HAP-1 (cell line): ENCODE results near the gene ZNF48.

Source experiments
- DNase-seq, 2 experiments: peaks; one replicate each; pipeline ENCODE4 v3.0.0-alpha.2; 2016 to 2020; ENCODE audit warnings: low spot score in 2 of 2
- H3K27me3 ChIP-seq: fragments of 250-450 bp; sonication (Bioruptor Pico); 2 replicates; pipeline ENCODE4 v1.5.1; 2020; ENCODE audit warnings: low read depth, mild to moderate bottlenecking, moderate library complexity
- H3K36me3 ChIP-seq: fragments of 250-450 bp; sonication (Bioruptor Pico); replicated peaks from 2 replicates; pipeline ENCODE4 v1.5.1; 2020; ENCODE audit warnings: mild to moderate bottlenecking
- H3K4me1 ChIP-seq: fragments of 250-450 bp; sonication (Bioruptor Pico); 2 replicates; pipeline ENCODE4 v1.5.1; 2020; ENCODE audit warnings: mild to moderate bottlenecking
- H3K4me3 ChIP-seq: fragments of 250-450 bp; sonication (Bioruptor Pico); 2 replicates; pipeline ENCODE4 v1.5.1; 2020; ENCODE audit warnings: mild to moderate bottlenecking, moderate library complexity
- H3K9me3 ChIP-seq: fragments of 250-450 bp; sonication (Bioruptor Pico); 2 replicates; pipeline ENCODE4 v1.5.1; 2020; ENCODE audit warnings: mild to moderate bottlenecking, moderate library complexity
- in situ Hi-C: fragments of 300-500 bp; cut with MboI; formaldehyde crosslinking; loops from 3 replicates; pipeline ENCODE4 v1.14.3; 2020; ENCODE audit warnings: low sequenced_read_pairs, inconsistent platforms, mixed read lengths

ZNF48 gene

DNA sequence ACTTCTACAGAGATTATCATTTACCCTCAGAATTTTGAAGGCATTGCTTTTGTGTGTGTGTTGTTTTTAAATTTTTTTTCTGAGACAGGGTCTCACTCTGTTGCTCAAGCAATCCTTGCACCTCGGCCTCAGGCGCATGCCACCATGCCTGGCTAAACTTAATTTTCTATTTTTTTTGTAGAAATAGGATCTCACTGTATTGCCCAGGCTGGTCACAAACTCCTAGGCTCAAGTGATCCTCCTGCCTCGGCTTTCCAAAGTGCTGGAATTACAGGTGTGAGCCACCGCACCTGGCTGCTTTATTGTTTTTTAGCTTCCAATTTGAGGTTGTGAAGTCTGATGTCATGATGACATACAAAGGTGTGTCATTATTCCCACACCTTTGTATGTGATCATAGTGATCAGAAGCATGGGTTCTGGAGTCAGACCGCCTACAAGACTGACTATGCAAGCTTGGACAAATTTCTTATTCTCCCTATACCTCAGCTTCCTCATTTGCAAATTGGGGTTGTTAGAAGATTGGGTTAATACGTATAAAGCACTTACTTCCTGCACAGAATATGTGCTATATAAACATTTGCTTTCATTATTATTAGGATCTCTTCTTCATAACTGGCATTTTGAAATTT is 44.6 kb downstream of the ZNF48 start:
- in situ Hi-C loops, result loop anchor here (10.0 kb wide), 4 partner anchors 45 to 255 kb away; partner anchors contain the start of genes SRCAP, ZNF688 and ZNF768

DNA sequence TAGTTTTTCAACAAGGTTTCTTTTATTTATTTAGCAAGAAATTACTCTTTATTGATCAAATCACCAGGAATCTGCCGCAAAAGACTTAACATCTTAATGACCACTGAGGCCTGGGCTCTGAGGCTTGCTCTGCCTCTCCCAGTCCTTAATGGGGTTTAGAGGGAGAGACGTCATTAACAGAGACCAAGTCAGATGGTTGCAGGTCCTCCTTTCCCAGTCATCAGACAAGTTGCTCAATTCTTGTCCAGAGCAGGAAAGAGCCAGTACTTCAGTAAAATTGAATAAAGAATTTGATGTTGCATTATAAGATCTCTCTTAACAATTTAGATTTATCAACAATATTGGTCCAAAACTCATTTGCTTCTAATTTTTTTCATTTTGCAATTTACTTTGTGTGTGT is 48.4 kb downstream of the ZNF48 start:
- H3K4me1 ChIP-seq, result peaks cover 8% of the 10 kb centered on the region
- H3K27me3 ChIP-seq, result no peaks in the 10 kb centered on the region
- DNase-seq, result no peak
- H3K4me3 ChIP-seq, result no peak overlapping the region
- H3K36me3 ChIP-seq, result peaks cover 15% of the 10 kb centered on the region
- in situ Hi-C loops, result no loop called here
- peaks cover 9% of the 10 kb centered on the region; the same call in 1 of the 2 replicates for H3K9me3 ChIP-seq

More for the DNA sequence above, 44.6 kb downstream of the ZNF48 start:
- peaks cover 1% of the 10 kb centered on the region for H3K4me1 ChIP-seq
- H3K27me3 ChIP-seq, result no peaks in the 10 kb centered on the region
- no peak overlapping the region for H3K4me3 ChIP-seq
- H3K9me3 ChIP-seq, result peaks cover 6% of the 10 kb centered on the region; the same call in 1 of the 2 replicates
- H3K36me3 ChIP-seq, result peaks cover 15% of the 10 kb centered on the region
- no peak for DNase-seq

DNA sequence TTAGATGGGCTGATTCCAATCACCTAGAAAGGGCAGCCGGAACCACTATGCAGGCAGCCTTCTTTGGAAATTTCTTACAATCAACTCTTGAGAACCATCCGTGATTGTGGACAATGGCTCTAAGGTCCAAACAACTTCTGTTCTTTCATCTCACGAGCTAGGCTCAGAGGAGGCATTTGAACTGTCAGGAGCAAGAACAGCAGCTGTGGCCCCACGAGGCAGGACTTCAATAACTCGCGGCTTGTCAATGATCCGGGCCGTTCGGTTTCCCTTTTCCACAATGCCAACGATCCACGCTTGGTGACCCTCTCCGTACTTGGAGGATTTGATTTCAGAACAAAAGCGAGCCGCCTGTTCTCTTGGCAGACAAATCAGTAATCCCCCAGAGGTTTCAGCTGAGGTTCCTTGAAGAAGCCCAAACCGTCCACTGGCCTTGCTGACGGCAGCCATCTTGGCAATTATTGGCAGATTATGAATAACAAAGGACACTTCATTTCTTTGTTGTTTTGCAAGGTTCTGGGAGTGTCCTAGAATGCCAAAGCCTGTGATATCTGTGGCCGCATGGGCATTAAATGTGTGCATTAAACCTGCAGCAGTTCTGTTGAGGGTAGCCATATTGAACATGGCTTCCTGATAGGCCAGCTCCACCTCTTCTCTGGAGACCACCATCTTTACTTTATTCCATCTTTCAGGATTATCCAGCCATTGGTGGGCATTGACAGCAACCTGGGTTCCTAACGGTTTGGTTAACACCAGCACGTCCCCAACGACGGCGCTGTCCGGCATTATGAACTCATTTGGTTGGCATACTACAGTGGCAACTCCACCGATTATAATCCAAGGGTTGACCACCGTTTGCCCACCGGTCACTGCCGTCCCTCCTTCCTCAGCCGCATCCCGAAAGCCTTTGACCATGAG is 49.3 kb downstream of the ZNF48 start:
- in situ Hi-C loops, result loop anchor here (5.0 kb wide), 1 partner anchor 188 kb away; no protein-coding TSS in a partner anchor
- H3K27me3 ChIP-seq, result no peaks in the 10 kb centered on the region
- peaks cover 8% of the 10 kb centered on the region for H3K4me1 ChIP-seq
- peaks cover 15% of the 10 kb centered on the region for H3K36me3 ChIP-seq
- peak overlapping the region; percentile 56 for H3K4me3 ChIP-seq
- peak; percentile 31 to 48 for DNase-seq
- H3K9me3 ChIP-seq, result peaks cover 9% of the 10 kb centered on the region; the same call in 1 of the 2 replicates

DNA sequence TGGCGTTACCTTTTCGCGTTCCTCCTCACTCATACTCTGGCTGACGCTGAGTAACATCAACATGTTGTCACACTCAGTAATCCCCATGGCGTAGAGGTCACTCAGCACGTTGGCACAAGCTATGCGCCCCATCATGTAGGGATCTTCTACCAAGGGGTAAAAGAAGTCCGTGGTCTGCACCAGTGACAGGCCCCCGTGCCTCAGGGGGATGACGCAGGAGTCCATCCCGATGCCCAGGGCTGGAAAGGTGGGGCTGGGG is 49.9 kb downstream of the ZNF48 start:
- peaks cover 9% of the 10 kb centered on the region; the same call in 1 of the 2 replicates for H3K9me3 ChIP-seq
- H3K4me3 ChIP-seq, result peak overlapping the region; percentile 56
- H3K27me3 ChIP-seq, result no peaks in the 10 kb centered on the region
- H3K36me3 ChIP-seq, result peaks cover 15% of the 10 kb centered on the region
- DNase-seq, result no peak
- peaks cover 8% of the 10 kb centered on the region for H3K4me1 ChIP-seq
- in situ Hi-C loops, result loop anchor here (5.0 kb wide), 1 partner anchor 187 kb away; no protein-coding TSS in a partner anchor

DNA sequence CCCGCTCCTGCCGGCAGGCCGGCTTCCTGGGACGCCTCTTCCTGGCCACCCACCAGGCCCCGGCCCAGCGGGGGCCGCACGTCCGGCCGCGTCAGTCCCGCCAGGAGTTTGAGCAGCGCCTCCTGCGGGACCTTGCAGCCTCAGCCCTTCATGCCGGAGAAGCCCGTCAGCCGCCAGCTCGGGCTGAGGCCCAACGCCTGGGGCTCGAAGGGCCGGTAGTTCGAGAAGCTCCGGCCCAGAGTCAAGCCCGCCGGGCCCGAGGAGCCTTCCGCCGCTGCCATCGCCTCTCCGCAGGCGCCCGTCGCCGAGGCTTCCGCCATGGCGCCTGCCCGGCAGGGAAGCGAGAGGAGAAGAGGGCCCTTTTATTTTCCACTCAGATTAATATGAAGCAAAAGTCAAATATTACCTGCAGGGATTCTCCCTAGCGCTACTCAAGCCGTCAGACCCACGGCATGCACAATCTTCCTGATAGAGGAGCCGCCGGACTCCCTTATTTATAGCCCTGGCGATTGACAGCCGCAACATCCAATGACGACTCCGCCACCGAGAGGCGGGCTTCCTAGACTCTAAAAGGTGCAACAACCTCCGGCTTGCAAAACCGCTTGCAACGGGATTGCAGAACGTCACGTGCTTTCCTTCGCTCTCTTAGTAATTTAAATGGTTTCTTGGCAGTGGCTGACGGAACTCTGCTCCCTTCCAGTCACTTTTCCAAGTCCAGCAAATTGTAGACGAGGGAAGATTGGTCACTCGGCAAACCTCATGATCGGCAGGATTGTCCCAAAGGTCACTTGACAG is 50.4 kb downstream of the ZNF48 start, which contains the start of gene SEPHS2:
Gene SEPHS2 (minus strand): TSS at position 467 of the 795 bp plus-strand sequence. CDS start 147 bp downstream, at position 320.
- H3K4me3 ChIP-seq, result peak within 1 kb of the TSS; percentile 56
- H3K9me3 ChIP-seq, result peaks cover 9% of the 10 kb centered on the region; the same call in 1 of the 2 replicates
- H3K4me1 ChIP-seq, result peaks cover 8% of the 10 kb centered on the region
- in situ Hi-C loops, result loop anchor here (5.0 kb wide), 1 partner anchor 187 kb away; no protein-coding TSS in a partner anchor
- peaks cover 15% of the 10 kb centered on the region for H3K36me3 ChIP-seq
- no peaks in the 10 kb centered on the region for H3K27me3 ChIP-seq
- DNase-seq, result peak; percentile 84 to 97

DNA sequence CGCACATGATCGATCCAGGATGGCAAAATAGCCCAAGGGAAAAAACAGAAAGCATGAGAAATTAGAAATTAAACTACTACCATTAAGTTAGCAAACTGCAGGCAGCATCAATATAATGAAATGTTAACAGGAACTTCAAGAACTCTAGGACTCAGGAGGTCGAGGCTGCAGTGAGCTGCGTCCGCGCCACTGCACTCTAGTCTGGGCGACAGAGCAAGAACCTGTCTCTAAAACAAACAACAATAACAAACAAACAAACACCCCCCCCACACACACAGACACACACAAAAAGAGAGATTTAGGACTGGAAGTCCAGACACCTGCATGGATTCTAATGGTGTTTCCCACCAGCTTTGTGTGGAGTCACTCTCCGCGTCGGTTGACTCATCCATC is 51.0 kb downstream of the ZNF48 start:
- peak overlapping the region; percentile 56 for H3K4me3 ChIP-seq
- no peak for DNase-seq
- H3K27me3 ChIP-seq, result no peaks in the 10 kb centered on the region
- H3K4me1 ChIP-seq, result peaks cover 8% of the 10 kb centered on the region
- H3K9me3 ChIP-seq, result peaks cover 9% of the 10 kb centered on the region; the same call in 1 of the 2 replicates
- H3K36me3 ChIP-seq, result peaks cover 15% of the 10 kb centered on the region
- in situ Hi-C loops, result loop anchor here (5.0 kb wide), 1 partner anchor 186 kb away; no protein-coding TSS in a partner anchor

DNA sequence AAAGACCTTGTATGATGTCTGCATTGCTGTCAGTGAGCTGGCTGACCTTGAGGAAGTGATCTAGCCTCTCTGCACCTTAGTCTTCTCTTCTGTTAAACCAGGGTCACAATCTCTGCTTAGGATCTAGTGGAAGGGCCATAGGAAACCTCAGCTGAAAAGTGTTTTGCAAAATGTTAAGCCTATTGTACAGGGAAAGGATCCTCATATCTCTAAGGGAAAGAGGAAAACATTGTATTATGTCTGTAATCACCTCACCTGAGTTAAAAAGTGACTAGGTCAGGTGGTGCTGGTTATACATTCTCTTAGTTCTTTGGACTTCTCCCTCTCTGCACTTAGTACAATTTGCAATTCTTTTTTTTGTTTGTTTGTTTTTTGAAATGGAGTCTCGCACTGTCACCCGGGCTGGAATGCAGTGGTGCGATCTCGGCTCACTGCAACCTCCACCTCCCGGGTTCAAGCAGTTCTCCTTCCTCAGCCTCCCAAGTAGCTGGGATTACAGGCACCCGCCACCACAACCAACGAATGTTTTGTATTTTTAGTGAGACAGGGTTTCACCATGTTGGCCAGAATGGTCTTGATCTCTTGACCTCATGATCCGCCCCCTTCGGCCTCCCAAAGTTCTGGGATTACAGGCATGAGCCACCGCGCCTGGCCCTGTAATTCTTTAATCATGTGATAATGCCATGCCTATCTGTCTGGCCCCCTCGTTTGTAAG is 52.4 kb downstream of the ZNF48 start:
- Histone ChIP-seq H3K4me1 (peaks cover 15% of the 10 kb centered on the region), H3K4me3 (no peak overlapping the region), H3K9me3 (peaks cover 9% of the 10 kb centered on the region; the same call in 1 of the 2 replicates), H3K27me3 (no peaks in the 10 kb centered on the region), H3K36me3 (peaks cover 15% of the 10 kb centered on the region)
- in situ Hi-C loops, result loop anchor here (5.0 kb wide), 1 partner anchor 185 kb away; no protein-coding TSS in a partner anchor
- no peak for DNase-seq

DNA sequence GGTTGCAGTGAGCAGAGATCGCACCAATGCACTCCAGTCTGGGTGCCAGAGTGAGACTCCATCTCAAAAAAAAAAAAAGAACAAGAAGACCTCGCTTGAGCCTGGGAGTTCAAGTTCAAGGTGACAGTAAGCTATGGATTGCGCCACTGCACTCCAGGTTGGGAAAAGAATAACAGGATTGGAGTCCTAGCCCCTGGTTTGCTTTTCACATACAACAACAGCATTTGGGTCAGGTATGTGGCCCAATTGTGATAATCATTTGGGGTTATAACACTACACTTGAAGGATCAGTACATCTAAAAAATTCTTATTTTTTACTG is 53.9 kb downstream of the ZNF48 start:
- Histone ChIP-seq H3K9me3 (peaks cover 6% of the 10 kb centered on the region; the same call in 1 of the 2 replicates), H3K27me3 (no peaks in the 10 kb centered on the region), H3K36me3 (peaks cover 5% of the 10 kb centered on the region), H3K4me1 (peaks cover 17% of the 10 kb centered on the region), H3K4me3 (no peak overlapping the region)
- in situ Hi-C loops, result loop anchor here (5.0 kb wide), 1 partner anchor 183 kb away; no protein-coding TSS in a partner anchor
- DNase-seq, result no peak
